ENCODE results near the gene SULF2.

SULF2 gene

GRCh38 chr20:47818996-47819609 is 33.8 kb upstream of the SULF2 start:
- Histone ChIP-seq H3K9me3 (ENCODE audit: severe bottlenecking) (no peaks in the 10 kb centered on the region), H3K4me3 (ENCODE audit: low read depth, low read length) (no peak overlapping the region), H3K27me3 (ENCODE audit: insufficient read depth, low read depth, severe bottlenecking) (no peaks in the 10 kb centered on the region), H3K36me3 (no peaks in the 10 kb centered on the region), H3K27ac (no peak overlapping the region)
- TF ChIP-seq CTCF (IDR thresholded peaks at IDR 0.05; ENCODE audit: low read depth, low read length): no peak
- no peak for DNase-seq

- no peak overlapping the region for H3K27ac ChIP-seq
- H3K4me3 ChIP-seq (ENCODE audit: low read depth, low read length): no peak overlapping the region
- H3K9me3 ChIP-seq (ENCODE audit: severe bottlenecking): peaks cover 3% of the 10 kb centered on the region
- no peak for TF ChIP-seq CTCF (IDR thresholded peaks at IDR 0.05; ENCODE audit: low read depth, low read length)
- no peaks in the 10 kb centered on the region for H3K27me3 ChIP-seq (ENCODE audit: insufficient read depth, low read depth, severe bottlenecking)
- DNase-seq: no peak
- H3K36me3 ChIP-seq: no peaks in the 10 kb centered on the region
Observed at GRCh38 chr20:47818466-47818865, 33.2 kb upstream of the SULF2 start.

- no peaks in the 10 kb centered on the region for H3K36me3 ChIP-seq
- peaks cover 3% of the 10 kb centered on the region for H3K9me3 ChIP-seq (ENCODE audit: severe bottlenecking)
- no peak overlapping the region for H3K4me3 ChIP-seq (ENCODE audit: low read depth, low read length)
- DNase-seq: no peak
- TF ChIP-seq CTCF (IDR thresholded peaks at IDR 0.05; ENCODE audit: low read depth, low read length): no peak
- no peak overlapping the region for H3K27ac ChIP-seq
- no peaks in the 10 kb centered on the region for H3K27me3 ChIP-seq (ENCODE audit: insufficient read depth, low read depth, severe bottlenecking)
Observed at GRCh38 chr20:47818016-47818415, 32.7 kb upstream of the SULF2 start.

- H3K27ac ChIP-seq: no peak overlapping the region
- no peak for DNase-seq
Observed at GRCh38 chr20:47817573-47817972, 32.3 kb upstream of the SULF2 start.

GRCh38 chr20:47816487-47817451 is 31.5 kb upstream of the SULF2 start:
- Histone ChIP-seq H3K27ac (no peak overlapping the region), H3K9me3 (ENCODE audit: severe bottlenecking) (peaks cover 3% of the 10 kb centered on the region), H3K36me3 (no peaks in the 10 kb centered on the region), H3K27me3 (ENCODE audit: insufficient read depth, low read depth, severe bottlenecking) (no peaks in the 10 kb centered on the region), H3K4me3 (ENCODE audit: low read depth, low read length) (no peak overlapping the region)
- DNase-seq: no peak
- TF ChIP-seq CTCF (IDR thresholded peaks at IDR 0.05; ENCODE audit: low read depth, low read length): no peak

More at GRCh38 chr20:47817573-47817972, 32.3 kb upstream of the SULF2 start:
- peaks cover 3% of the 10 kb centered on the region for H3K9me3 ChIP-seq (ENCODE audit: severe bottlenecking)
- no peak overlapping the region for H3K4me3 ChIP-seq (ENCODE audit: low read depth, low read length)
- no peak for TF ChIP-seq CTCF (IDR thresholded peaks at IDR 0.05; ENCODE audit: low read depth, low read length)
- no peaks in the 10 kb centered on the region for H3K27me3 ChIP-seq (ENCODE audit: insufficient read depth, low read depth, severe bottlenecking)
- no peaks in the 10 kb centered on the region for H3K36me3 ChIP-seq
